Upper lobe of left lung (tissue), 6 donors: ENCODE results near the gene DIPK1A. TPM values are rescaled to one million over a fixed set of nuclear protein-coding genes. Genes with fewer than 3 reads are reported as not detected.

Experiments used
- ATAC-seq, 2 donors: fragments of 200-7000 bp; cut with Tn5 transposase; one replicate each; pipeline ENCODE4 v1.9.1; 2022; ENCODE audit warnings: mild to moderate bottlenecking in 2 of 2, moderate library complexity in 2 of 2; ENCODE audit not compliant: low FRiP score in 2 of 2
- DNase-seq, 2 donors: peaks; one replicate each; pipeline ENCODE4 v3.0.0-alpha.2; 2019 to 2020
- H3K27ac ChIP-seq, 4 donors: fragments of 200-600 bp; sonication (generic); one replicate each; pipeline ENCODE4 v1.5.1; 2016 to 2019
- H3K27me3 ChIP-seq, 4 donors: fragments of 200-600 bp; sonication (generic); one replicate each; pipeline ENCODE4 v1.5.1; 2017 to 2019
- H3K36me3 ChIP-seq, 4 donors: fragments of 200-600 bp; sonication (generic); one replicate each; pipeline ENCODE4 v1.5.1; 2016 to 2019
- H3K4me1 ChIP-seq, 4 donors: fragments of 200-600 bp; sonication (generic); one replicate each; pipeline ENCODE4 v1.5.1; 2018 to 2019
- H3K4me3 ChIP-seq, 4 donors: fragments of 200-600 bp; sonication (generic); one replicate each; pipeline ENCODE4 v1.5.1; 2017 to 2019; ENCODE audit warnings: mild to moderate bottlenecking in 2 of 4, moderate library complexity in 1 of 4
- H3K9me3 ChIP-seq, 4 donors: fragments of 200-600 bp; sonication (generic); one replicate each; pipeline ENCODE4 v1.5.1; 2018 to 2019
- EP300 ChIP-seq, 4 donors: sonication (generic); formaldehyde crosslinking; IDR thresholded peaks; one replicate each; pipeline ENCODE4 v1.5.1; 2017; ENCODE audit warnings: antibody characterized with exemption in 4 of 4, control low read depth in 2 of 4
- POLR2A ChIP-seq, 4 donors: fragments of 450-650 bp; IDR thresholded peaks; one replicate each; pipeline ENCODE4 v1.5.1; 2016 to 2017; ENCODE audit warnings: antibody characterized with exemption in 4 of 4, mild to moderate bottlenecking in 2 of 4
- POLR2AphosphoS5 ChIP-seq, 2 donors: sonication (generic); formaldehyde crosslinking; IDR thresholded peaks; one replicate each; pipeline ENCODE4 v1.5.1; 2017; ENCODE audit warnings: antibody characterized with exemption in 2 of 2
- WGBS, 2 donors: methylation state at CpG; one replicate each; pipeline ENCODE4 v1.1.5; 2017 to 2018; 5-methylcytosine and 5-hydroxymethylcytosine counted together
- total RNA-seq, 6 donors: library from RNA; depleted of rRNA in 4 of 6; stranded (reverse); fragments of >200 nt in 4 of 6; gene quantifications; one replicate each; pipeline versions ENCODE4 v1.1.0 to v1.2.1, GENCODE V29; 2016 to 2021
- TF ChIP-seq, protein P1 (sequence below), 6 experiments: fragments of 450-650 bp in 4 of 6; fragments of 200-600 bp in 2 of 6; sonication (generic) in 2 of 6; IDR thresholded peaks; one replicate each; pipeline ENCODE4 v1.5.1; 2016 to 2019; ENCODE audit warnings: antibody characterized with exemption in 6 of 6
- donor health status: DM: no; HTN: no; CAD: no; lungs with moderate emphysema.
- donor health status: DM: no; HTN: yes; CAD: no; lungs with severe emphysema.

The DIPK1A gene
- total RNA-seq, 6 donors from 2014 or later: 2.8 to 15.2 (median 4.4) TPM

DNA sequence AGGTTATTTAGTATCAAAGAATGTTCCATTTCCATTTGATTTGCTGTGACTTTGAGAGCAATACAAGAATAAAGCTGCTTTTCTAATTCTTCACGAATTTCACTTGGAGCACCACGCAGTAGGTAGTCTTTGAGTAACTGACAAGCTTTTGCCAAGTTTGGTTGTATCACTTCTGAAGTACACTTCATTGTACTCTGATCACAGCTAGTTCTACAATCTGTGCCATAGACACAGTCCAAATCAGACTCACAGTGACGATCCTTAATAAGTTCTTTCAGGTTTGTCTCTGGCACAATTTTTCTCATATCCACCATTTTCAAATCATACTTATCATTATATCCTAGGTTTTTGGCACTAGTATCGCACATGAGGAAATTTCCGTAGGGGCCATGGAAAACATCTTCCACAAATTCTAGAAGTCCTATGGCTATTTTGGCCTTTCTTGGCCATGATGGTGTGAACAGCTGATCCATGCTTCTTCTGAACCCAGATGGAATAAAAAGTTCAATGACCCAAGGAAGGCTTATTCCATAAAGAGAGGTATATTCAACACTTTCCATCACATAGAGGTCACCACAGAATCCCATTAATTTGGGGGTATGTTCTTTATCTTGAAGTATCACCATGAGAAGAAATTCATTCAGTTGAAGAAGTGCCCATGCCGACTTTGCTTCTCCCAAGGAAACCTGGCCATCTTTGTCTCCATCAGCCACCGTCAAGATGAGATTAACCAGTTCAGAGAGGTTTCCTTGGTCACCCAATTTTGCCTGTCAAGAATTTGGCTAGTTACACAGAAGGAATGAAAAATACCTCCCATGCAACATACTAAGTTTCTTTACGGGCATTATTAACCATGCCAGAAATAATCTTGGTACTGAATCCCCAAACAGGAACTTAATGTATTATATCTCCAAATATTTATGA lies 117.6 kb downstream of the DIPK1A start:
- Histone ChIP-seq H3K4me3 (no peak overlapping the region), H3K9me3 (no peaks in the 10 kb centered on the region), H3K27ac (no peak overlapping the region), H3K36me3 (peaks cover 16 to 59% (median 47%) of the 10 kb centered on the region in 4 donors), H3K4me1 (peaks cover 0 to 13% (median 3%) of the 10 kb centered on the region in 4 donors), H3K27me3 (no peaks in the 10 kb centered on the region)
- no peak for DNase-seq
- 87 to 90% methylated on average over 8 of the region's 8 CpGs for WGBS, 2 donors
- no peak for ATAC-seq
- no peak for TF ChIP-seq POLR2AphosphoS5 (IDR thresholded peaks at IDR 0.05)
- TF ChIP-seq, protein P1, sequence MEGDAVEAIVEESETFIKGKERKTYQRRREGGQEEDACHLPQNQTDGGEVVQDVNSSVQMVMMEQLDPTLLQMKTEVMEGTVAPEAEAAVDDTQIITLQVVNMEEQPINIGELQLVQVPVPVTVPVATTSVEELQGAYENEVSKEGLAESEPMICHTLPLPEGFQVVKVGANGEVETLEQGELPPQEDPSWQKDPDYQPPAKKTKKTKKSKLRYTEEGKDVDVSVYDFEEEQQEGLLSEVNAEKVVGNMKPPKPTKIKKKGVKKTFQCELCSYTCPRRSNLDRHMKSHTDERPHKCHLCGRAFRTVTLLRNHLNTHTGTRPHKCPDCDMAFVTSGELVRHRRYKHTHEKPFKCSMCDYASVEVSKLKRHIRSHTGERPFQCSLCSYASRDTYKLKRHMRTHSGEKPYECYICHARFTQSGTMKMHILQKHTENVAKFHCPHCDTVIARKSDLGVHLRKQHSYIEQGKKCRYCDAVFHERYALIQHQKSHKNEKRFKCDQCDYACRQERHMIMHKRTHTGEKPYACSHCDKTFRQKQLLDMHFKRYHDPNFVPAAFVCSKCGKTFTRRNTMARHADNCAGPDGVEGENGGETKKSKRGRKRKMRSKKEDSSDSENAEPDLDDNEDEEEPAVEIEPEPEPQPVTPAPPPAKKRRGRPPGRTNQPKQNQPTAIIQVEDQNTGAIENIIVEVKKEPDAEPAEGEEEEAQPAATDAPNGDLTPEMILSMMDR (IDR thresholded peaks at IDR 0.05): no peak
- TF ChIP-seq EP300 (IDR thresholded peaks at IDR 0.05): no peak
- no peak for TF ChIP-seq POLR2A (IDR thresholded peaks at IDR 0.05)

DNA sequence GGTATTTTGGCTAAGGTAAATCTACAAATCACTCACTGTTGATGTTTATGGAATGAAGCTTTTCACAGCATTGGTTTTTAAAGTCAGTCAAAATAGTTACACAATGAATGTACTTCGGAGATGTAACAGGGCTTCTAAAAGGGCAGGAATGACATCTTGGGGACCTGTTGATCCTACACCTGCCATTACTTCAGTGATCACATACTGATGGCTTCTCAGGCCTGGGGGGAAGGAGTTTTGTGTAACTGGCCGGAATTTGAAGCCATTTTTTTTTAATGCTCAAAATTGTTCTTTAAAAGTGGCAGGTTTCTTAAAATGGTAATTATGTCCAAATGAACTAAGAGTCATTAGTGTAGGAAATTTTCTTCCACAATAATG lies 118.2 kb downstream of the DIPK1A start:
- no peaks in the 10 kb centered on the region for H3K9me3 ChIP-seq
- ATAC-seq (no peak), DNase-seq (no peak)
- H3K27me3 ChIP-seq: no peaks in the 10 kb centered on the region
- H3K4me1 ChIP-seq: peaks cover 0 to 19% (median 6%) of the 10 kb centered on the region in 4 donors
- 46 to 48% methylated on average over 2 of the region's 2 CpGs for WGBS, 2 donors
- H3K4me3 ChIP-seq: no peak overlapping the region
- H3K36me3 ChIP-seq: peaks cover 22 to 65% (median 50%) of the 10 kb centered on the region in 4 donors
- H3K27ac ChIP-seq: no peak overlapping the region
- TF ChIP-seq POLR2A (IDR thresholded peaks at IDR 0.05): no peak
- TF ChIP-seq, protein P1 (IDR thresholded peaks at IDR 0.05): no peak

DNA sequence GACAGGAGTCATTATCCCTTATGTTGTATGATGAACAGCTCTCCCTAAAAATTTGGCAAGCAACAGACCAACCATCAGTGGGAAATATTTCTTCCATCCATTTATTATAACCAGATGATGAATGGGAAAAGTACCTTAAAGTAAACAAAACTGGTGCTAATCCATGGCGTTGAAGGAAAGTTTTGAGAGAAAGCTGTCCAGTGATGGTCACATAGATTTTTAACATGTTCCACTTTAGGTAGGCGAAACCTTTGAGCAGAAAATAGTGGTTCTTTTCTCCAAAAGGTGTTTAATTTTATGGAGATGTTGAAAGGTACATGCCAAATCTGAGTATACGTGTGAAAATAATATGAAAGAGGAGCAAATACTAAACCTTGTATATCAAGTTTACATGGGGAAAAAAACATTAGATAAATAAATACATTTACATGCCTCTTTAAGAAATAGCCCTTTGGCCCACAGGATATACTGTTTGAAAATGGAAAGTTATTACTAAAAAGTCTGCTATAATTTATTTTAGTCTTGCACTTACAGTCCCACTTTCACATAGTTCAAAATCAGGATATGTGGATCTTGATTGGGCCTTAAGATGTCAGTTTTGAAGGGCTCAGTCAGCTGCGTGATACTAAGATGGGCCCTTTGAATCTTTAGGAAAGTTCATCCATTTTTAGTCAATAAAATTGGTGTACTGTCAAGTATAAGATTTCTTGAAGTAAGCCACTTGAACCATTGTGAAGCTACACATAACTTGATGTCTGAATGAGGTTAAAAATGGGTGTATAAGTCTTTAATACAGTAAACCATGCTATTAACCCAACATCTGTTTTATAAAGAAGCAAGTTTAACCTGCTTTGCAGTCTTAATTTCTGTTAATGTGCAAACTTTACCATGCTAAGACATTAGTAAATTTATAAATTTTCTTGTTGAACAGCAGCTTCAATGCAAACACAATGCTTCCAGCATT lies 118.9 kb downstream of the DIPK1A start:
- TF ChIP-seq, protein P1 (IDR thresholded peaks at IDR 0.05): no peak
- TF ChIP-seq POLR2A (IDR thresholded peaks at IDR 0.05): no peak
- no peak for TF ChIP-seq EP300 (IDR thresholded peaks at IDR 0.05)
- TF ChIP-seq POLR2AphosphoS5 (IDR thresholded peaks at IDR 0.05): no peak
- WGBS, 2 donors: 88 to 90% methylated on average over 4 of the region's 4 CpGs
- no peak for DNase-seq
- H3K27me3 ChIP-seq: no peaks in the 10 kb centered on the region
- no peaks in the 10 kb centered on the region for H3K9me3 ChIP-seq
- H3K4me3 ChIP-seq: no peak overlapping the region
- peaks cover 29 to 72% (median 54%) of the 10 kb centered on the region in 4 donors for H3K36me3 ChIP-seq
- no peak for ATAC-seq
- no peak overlapping the region for H3K27ac ChIP-seq
- peaks cover 6 to 26% (median 9%) of the 10 kb centered on the region in 4 donors for H3K4me1 ChIP-seq

DNA sequence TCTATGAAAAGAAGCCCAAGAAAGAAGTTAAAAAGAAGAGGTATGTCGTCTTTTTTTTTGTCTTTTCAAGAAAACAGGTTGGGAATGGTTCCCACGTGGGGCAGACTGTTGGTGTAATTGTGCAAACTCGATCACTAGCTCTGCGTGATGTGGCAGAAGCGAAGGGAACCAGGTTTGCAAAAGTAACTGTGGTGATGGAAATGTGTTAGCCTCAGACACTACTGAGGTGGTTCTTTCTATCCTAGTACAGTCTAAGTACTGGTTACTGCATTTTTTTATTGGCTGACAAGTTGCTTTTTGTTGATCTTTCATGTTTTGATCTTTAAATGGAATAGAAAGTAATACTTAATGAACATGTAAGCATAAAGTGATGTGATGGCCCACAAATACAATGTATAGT lies 120.7 kb downstream of the DIPK1A start:
- 66 to 75% methylated on average over 5 of the region's 5 CpGs for WGBS, 2 donors
- DNase-seq: no peak
- no peaks in the 10 kb centered on the region for H3K9me3 ChIP-seq
- no peak for ATAC-seq
- H3K36me3 ChIP-seq: peaks cover 37 to 90% (median 63%) of the 10 kb centered on the region in 4 donors
- TF ChIP-seq POLR2A (IDR thresholded peaks at IDR 0.05): no peak
- no peak for TF ChIP-seq POLR2AphosphoS5 (IDR thresholded peaks at IDR 0.05)
- TF ChIP-seq, protein P1 (IDR thresholded peaks at IDR 0.05): no peak
- no peak for TF ChIP-seq EP300 (IDR thresholded peaks at IDR 0.05)
- no peaks in the 10 kb centered on the region for H3K27me3 ChIP-seq
- peaks cover 6 to 43% (median 11%) of the 10 kb centered on the region in 4 donors for H3K4me1 ChIP-seq
- no peak overlapping the region for H3K4me3 ChIP-seq
- H3K27ac ChIP-seq: no peak overlapping the region
